ENCODE results near the gene CAMK2N1.

DNA sequence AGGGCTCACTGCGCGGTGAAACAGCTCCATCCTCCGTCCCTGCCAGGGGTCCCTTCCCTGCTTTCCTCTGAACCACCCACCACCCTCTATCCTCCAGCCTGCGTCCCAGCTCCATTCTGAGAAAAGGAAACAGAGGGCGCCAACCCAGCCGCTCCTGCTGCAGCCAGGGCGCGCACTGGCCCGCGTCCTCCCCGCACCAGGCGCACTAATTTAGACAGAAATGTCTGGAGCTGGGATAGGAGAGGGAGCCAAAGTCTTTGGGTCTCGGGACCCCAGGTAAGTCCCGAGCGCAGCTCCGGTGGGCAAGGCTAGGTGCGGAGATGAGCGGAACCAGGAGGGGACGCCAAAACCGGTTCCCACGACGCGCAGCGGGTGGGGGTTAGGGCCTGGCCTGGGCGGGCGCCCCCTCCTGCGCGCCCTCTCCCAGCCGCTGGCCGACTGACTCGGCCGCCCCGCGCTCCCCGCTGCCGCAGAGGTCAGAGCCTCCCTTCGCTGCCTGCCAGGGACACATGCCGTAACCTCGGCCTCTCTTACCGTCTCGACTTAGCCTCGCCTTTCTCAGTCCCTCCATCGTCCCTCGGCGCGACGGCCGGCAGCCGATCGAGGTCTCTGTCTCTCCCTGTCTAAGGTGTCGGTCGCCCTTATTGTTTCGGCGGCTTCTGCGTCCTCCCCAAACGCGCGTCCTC lies 2.0 kb downstream of the CAMK2N1 start:
- TF ChIP-seq CTCF (IDR thresholded peaks at IDR 0.05) (peak in 3 of 12 donors; percentile 12 to 37 (median 14)), POLR2A (IDR thresholded peaks at IDR 0.05) (no peak)

Measured in heart left ventricle (tissue), 13 donors.